ENCODE measurements around the gene ATG4C. TPM values are rescaled to one million over a fixed set of nuclear protein-coding genes. Genes with fewer than 3 reads are reported as not detected.

Gene ATG4C
- total and polyA plus RNA-seq, 3 donors from 2014 or later = 6.8 to 10.2 (median 8.6) TPM

- intact Hi-C loops (cut with DNase I; ENCODE audit: low total_unique reads) = no loop called here
- no peaks in the 10 kb centered on the region for H3K27me3 ChIP-seq
- TF ChIP-seq, protein P1, sequence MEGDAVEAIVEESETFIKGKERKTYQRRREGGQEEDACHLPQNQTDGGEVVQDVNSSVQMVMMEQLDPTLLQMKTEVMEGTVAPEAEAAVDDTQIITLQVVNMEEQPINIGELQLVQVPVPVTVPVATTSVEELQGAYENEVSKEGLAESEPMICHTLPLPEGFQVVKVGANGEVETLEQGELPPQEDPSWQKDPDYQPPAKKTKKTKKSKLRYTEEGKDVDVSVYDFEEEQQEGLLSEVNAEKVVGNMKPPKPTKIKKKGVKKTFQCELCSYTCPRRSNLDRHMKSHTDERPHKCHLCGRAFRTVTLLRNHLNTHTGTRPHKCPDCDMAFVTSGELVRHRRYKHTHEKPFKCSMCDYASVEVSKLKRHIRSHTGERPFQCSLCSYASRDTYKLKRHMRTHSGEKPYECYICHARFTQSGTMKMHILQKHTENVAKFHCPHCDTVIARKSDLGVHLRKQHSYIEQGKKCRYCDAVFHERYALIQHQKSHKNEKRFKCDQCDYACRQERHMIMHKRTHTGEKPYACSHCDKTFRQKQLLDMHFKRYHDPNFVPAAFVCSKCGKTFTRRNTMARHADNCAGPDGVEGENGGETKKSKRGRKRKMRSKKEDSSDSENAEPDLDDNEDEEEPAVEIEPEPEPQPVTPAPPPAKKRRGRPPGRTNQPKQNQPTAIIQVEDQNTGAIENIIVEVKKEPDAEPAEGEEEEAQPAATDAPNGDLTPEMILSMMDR (IDR thresholded peaks at IDR 0.05) = no peak
- TF ChIP-seq POLR2A (IDR thresholded peaks at IDR 0.05) = no peak
- H3K9me3 ChIP-seq = no peaks in the 10 kb centered on the region
- H3K36me3 ChIP-seq (ENCODE audit: low read depth, missing control alignments) = no peaks in the 10 kb centered on the region
- H3K4me1 ChIP-seq = no peaks in the 10 kb centered on the region
- no peak overlapping the region for H3K27ac ChIP-seq
- no peak overlapping the region for H3K4me3 ChIP-seq
- no peak for DNase-seq
These were observed 68.3 kb downstream of the ATG4C start for GRCh38 chr1:62852253-62852652.

- H3K27me3 ChIP-seq = no peaks in the 10 kb centered on the region
- no peak overlapping the region for H3K4me3 ChIP-seq
- intact Hi-C loops (cut with DNase I; ENCODE audit: low total_unique reads) = no loop called here
- no peaks in the 10 kb centered on the region for H3K36me3 ChIP-seq (ENCODE audit: low read depth, missing control alignments)
- DNase-seq = no peak
- no peaks in the 10 kb centered on the region for H3K9me3 ChIP-seq
- TF ChIP-seq, protein P1 (IDR thresholded peaks at IDR 0.05) = no peak
- no peak for TF ChIP-seq POLR2A (IDR thresholded peaks at IDR 0.05)
- H3K4me1 ChIP-seq = no peaks in the 10 kb centered on the region
- H3K27ac ChIP-seq = no peak overlapping the region
- WGBS, 2 donors = 87 to 94% methylated on average over 9 of the region's 9 CpGs
These were observed 73.0 kb downstream of the ATG4C start for GRCh38 chr1:62856960-62857359.

GRCh38 chr1:62869217-62869754 lies 85.4 kb downstream of the ATG4C start:
- Histone ChIP-seq H3K36me3 (ENCODE audit: low read depth, missing control alignments) (no peaks in the 10 kb centered on the region), H3K9me3 (no peaks in the 10 kb centered on the region), H3K4me3 (no peak overlapping the region), H3K4me1 (no peaks in the 10 kb centered on the region), H3K27me3 (no peaks in the 10 kb centered on the region), H3K27ac (no peak overlapping the region)
- intact Hi-C loops (cut with DNase I; ENCODE audit: low total_unique reads) = no loop called here
- no peak for DNase-seq
- TF ChIP-seq POLR2A (IDR thresholded peaks at IDR 0.05) = no peak
- TF ChIP-seq, protein P1 (IDR thresholded peaks at IDR 0.05) = no peak
- 88 to 94% methylated on average over 3 of the region's 3 CpGs for WGBS, 2 donors

- intact Hi-C loops (cut with DNase I; ENCODE audit: low total_unique reads) = no loop called here
- Histone ChIP-seq H3K27me3 (no peaks in the 10 kb centered on the region), H3K36me3 (ENCODE audit: low read depth, missing control alignments) (no peaks in the 10 kb centered on the region), H3K9me3 (no peaks in the 10 kb centered on the region), H3K27ac (no peak overlapping the region), H3K4me1 (no peaks in the 10 kb centered on the region), H3K4me3 (no peak overlapping the region)
- no peak for DNase-seq
- 80 to 89% methylated on average over 1 of the region's 1 CpG for WGBS, 2 donors
- TF ChIP-seq POLR2A (IDR thresholded peaks at IDR 0.05) = no peak
- TF ChIP-seq, protein P1 (IDR thresholded peaks at IDR 0.05) = no peak
These were observed 86.2 kb downstream of the ATG4C start for GRCh38 chr1:62870148-62870547.

GRCh38 chr1:62875676-62876075 lies 91.7 kb downstream of the ATG4C start:
- no peaks in the 10 kb centered on the region for H3K27me3 ChIP-seq
- no peaks in the 10 kb centered on the region for H3K4me1 ChIP-seq
- DNase-seq = no peak
- H3K9me3 ChIP-seq = no peaks in the 10 kb centered on the region
- H3K27ac ChIP-seq = no peak overlapping the region
- 82 to 88% methylated on average over 3 of the region's 3 CpGs for WGBS, 2 donors
- no peaks in the 10 kb centered on the region for H3K36me3 ChIP-seq (ENCODE audit: low read depth, missing control alignments)
- TF ChIP-seq, protein P1 (IDR thresholded peaks at IDR 0.05) = no peak
- no peak for TF ChIP-seq POLR2A (IDR thresholded peaks at IDR 0.05)
- intact Hi-C loops (cut with DNase I; ENCODE audit: low total_unique reads) = no loop called here
- no peak overlapping the region for H3K4me3 ChIP-seq

All from testis (tissue), 3 donors.